PC-3 (cell line): ENCODE data around the gene TMEM130. TPM values are rescaled to one million over a fixed set of nuclear protein-coding genes. Genes with fewer than 3 reads are reported as not detected.

Experiments
- ATAC-seq: fragments of 200-7000 bp; cut with Tn5 transposase; 2 replicates; pipeline ENCODE4 v1.9.1; 2020; ENCODE audit warnings: mild to moderate bottlenecking, moderate library complexity
- BruUV-seq: library from RNA; stranded (reverse); fragments of 400-500 nt; replicated peaks from 2 replicates; lab custom pipeline; 2021; lab: Mats Ljungman, UMichigan
- CTCF ChIA-PET: fragments of 300-600 bp; sonication (Branson Sonifier 250); formaldehyde crosslinking; loops from one replicate; lab custom pipeline; 2022; ENCODE audit warnings: antibody characterized with exemption; lab: Charles Lee
- POLR2A ChIA-PET: fragments of 300-600 bp; sonication (Branson Sonifier 250); formaldehyde crosslinking; loops from one replicate; lab custom pipeline; 2022; ENCODE audit warnings: antibody characterized with exemption; ENCODE audit not compliant: unreplicated experiment; lab: Charles Lee
- DNase-seq: peaks from one replicate; pipeline ENCODE4 v3.0.0-alpha.2; 2015
- H2AFZ ChIP-seq: fragments of 300-600 bp; sonication (generic); 2 replicates; pipeline ENCODE4 v1.6.0; 2016; ENCODE audit warnings: antibody characterized with exemption, low read length
- H3F3A ChIP-seq: fragments of 300-600 bp; sonication (generic); one replicate; pipeline ENCODE4 v1.6.0; 2017; ENCODE audit warnings: antibody characterized with exemption, low read length, control low read depth, mild to moderate bottlenecking; ENCODE audit not compliant: unreplicated experiment
- H3K27ac ChIP-seq: fragments of 300-600 bp; sonication (generic); 2 replicates; pipeline ENCODE4 v1.5.1; 2016; ENCODE audit warnings: mild to moderate bottlenecking, low read length
- H3K27me3 ChIP-seq: fragments of 300-600 bp; sonication (generic); 2 replicates; pipeline ENCODE4 v1.6.1; 2016; ENCODE audit warnings: low read length, mixed read lengths
- H3K36me3 ChIP-seq: fragments of 300-600 bp; sonication (generic); 2 replicates; pipeline ENCODE4 v1.6.1; 2016; ENCODE audit warnings: low read depth, mixed run types, low read length, mixed read lengths
- H3K4me1 ChIP-seq: fragments of 300-600 bp; sonication (generic); 2 replicates; pipeline ENCODE4 v1.5.1; 2016; ENCODE audit warnings: low read length; ENCODE audit not compliant: insufficient read depth
- H3K4me2 ChIP-seq: fragments of 300-600 bp; sonication (generic); 2 replicates; pipeline ENCODE4 v1.6.0; 2016; ENCODE audit warnings: low read length
- H3K4me3 ChIP-seq: fragments of 300-600 bp; sonication (generic); 2 replicates; pipeline ENCODE4 v1.5.1; 2016; ENCODE audit warnings: mild to moderate bottlenecking, low read length, mixed read lengths
- H3K79me2 ChIP-seq: fragments of 300-600 bp; sonication (generic); 2 replicates; pipeline ENCODE4 v1.6.1; 2017; ENCODE audit warnings: low read length, mixed read lengths
- H3K9ac ChIP-seq: fragments of 300-600 bp; sonication (generic); 2 replicates; pipeline ENCODE4 v1.6.0; 2016; ENCODE audit warnings: mild to moderate bottlenecking, low read length
- H3K9me2 ChIP-seq: fragments of 300-600 bp; sonication (generic); replicated peaks from 2 replicates; pipeline ENCODE4 v1.6.1; 2016; ENCODE audit warnings: mixed run types, low read length, mixed read lengths
- H3K9me3 ChIP-seq: fragments of 300-600 bp; sonication (generic); 2 replicates; pipeline ENCODE4 v1.6.1; 2016; ENCODE audit warnings: low read length, mixed read lengths
- H4K20me1 ChIP-seq: fragments of 300-600 bp; sonication (generic); 2 replicates; pipeline ENCODE4 v1.6.1; 2016; ENCODE audit warnings: low read length, mixed read lengths
- EZH2 ChIP-seq: fragments of 300-600 bp; sonication (generic); IDR thresholded peaks from one replicate; pipeline ENCODE4 v1.6.1; 2017; ENCODE audit warnings: antibody characterized with exemption, mild to moderate bottlenecking, low read length; ENCODE audit not compliant: unreplicated experiment
- EZH2phosphoT487 ChIP-seq: fragments of 300-600 bp; sonication (generic); IDR thresholded peaks from 2 replicates; pipeline ENCODE4 v1.6.1; 2018; ENCODE audit warnings: mild to moderate bottlenecking, antibody characterized with exemption, low read length, borderline replicate concordance
- intact Hi-C: fragments of 100-400 bp; cut with micrococcal nuclease; formaldehyde crosslinking; loops from 2 replicates; pipeline ENCODE4 v1.9.0; 2023
- total RNA-seq: library from RNA; depleted of rRNA; stranded (reverse); fragments of >200 nt; gene quantifications from 2 replicates; pipeline ENCODE4 v1.2.3, GENCODE V29; 2014
- TF ChIP-seq, protein P1 (sequence below): fragments of 300-600 bp; sonication (generic); conservative IDR thresholded peaks from 2 replicates; pipeline ENCODE4 v1.5.1; 2017; ENCODE audit warnings: antibody characterized with exemption, low read depth, mild to moderate bottlenecking, low read length

The TMEM130 gene
- total RNA-seq, 1 experiment from 2014 or later, result not detected

DNA sequence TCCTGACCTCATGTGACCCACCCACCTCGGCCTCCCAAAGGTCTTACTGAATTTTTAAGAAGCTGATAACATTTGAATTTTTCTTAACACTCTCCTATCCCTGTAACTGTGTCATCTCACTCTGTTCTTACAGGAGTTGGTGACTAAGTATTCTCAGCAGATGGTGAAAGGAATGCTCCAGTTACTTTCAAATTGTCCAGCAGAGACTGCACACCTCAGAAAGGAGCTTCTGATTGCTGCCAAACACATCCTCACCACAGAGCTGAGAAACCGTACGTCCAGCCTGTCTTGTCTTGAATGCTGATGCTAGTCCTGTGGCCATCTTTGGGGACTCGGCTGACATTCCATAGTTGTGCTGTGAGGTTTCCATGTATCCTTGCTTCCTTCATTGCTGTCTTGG is 33.4 kb upstream of the TMEM130 start:
- no peak overlapping the region for H3K9ac ChIP-seq
- H2AFZ ChIP-seq, result no peak overlapping the region
- H3K27me3 ChIP-seq, result no peaks in the 10 kb centered on the region
- TF ChIP-seq, protein P1, sequence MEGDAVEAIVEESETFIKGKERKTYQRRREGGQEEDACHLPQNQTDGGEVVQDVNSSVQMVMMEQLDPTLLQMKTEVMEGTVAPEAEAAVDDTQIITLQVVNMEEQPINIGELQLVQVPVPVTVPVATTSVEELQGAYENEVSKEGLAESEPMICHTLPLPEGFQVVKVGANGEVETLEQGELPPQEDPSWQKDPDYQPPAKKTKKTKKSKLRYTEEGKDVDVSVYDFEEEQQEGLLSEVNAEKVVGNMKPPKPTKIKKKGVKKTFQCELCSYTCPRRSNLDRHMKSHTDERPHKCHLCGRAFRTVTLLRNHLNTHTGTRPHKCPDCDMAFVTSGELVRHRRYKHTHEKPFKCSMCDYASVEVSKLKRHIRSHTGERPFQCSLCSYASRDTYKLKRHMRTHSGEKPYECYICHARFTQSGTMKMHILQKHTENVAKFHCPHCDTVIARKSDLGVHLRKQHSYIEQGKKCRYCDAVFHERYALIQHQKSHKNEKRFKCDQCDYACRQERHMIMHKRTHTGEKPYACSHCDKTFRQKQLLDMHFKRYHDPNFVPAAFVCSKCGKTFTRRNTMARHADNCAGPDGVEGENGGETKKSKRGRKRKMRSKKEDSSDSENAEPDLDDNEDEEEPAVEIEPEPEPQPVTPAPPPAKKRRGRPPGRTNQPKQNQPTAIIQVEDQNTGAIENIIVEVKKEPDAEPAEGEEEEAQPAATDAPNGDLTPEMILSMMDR, result no peak
- TF ChIP-seq EZH2phosphoT487, result no peak
- TF ChIP-seq EZH2, result no peak
- H4K20me1 ChIP-seq, result no peaks in the 10 kb centered on the region
- BruUV-seq, result no TSS peak
- H3F3A ChIP-seq, result no peaks in the 10 kb centered on the region
- H3K4me1 ChIP-seq, result no peaks in the 10 kb centered on the region
- H3K4me2 ChIP-seq, result no peak overlapping the region
- intact Hi-C loops, result no loop called here
- no peaks in the 10 kb centered on the region for H3K9me3 ChIP-seq
- H3K27ac ChIP-seq, result no peak overlapping the region
- no peak for DNase-seq
- CTCF ChIA-PET, result no interaction called here
- no peaks in the 10 kb centered on the region for H3K79me2 ChIP-seq
- no peak for ATAC-seq
- peaks cover 56% of the 10 kb centered on the region for H3K36me3 ChIP-seq
- no peaks in the 10 kb centered on the region for H3K9me2 ChIP-seq
- POLR2A ChIA-PET, result no interaction called here
- H3K4me3 ChIP-seq, result no peak overlapping the region

DNA sequence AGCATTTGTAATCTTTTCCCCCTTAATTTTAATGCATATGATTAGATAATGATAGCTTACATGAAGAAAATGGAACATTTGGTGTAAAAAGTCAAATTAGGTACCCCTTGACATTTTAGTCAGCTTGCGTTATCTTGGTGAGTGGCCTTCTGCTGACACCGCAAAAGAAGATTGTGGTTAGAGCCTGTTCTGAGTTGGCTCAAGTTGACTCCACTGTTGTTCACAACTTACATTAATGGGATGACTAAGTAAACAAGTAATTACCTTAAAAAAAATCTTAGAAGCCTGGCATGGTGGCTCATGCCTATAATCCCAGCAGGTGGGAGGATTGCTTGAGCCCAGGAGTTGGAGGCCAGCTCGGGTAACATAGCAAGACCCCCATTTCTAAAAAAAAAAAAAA is 32.7 kb upstream of the TMEM130 start:
- Histone ChIP-seq H3K36me3 (peaks cover 64% of the 10 kb centered on the region), H3K9me2 (no peaks in the 10 kb centered on the region), H3F3A (no peaks in the 10 kb centered on the region), H3K9ac (no peak overlapping the region), H3K4me3 (no peak overlapping the region), H4K20me1 (no peaks in the 10 kb centered on the region), H2AFZ (no peak overlapping the region), H3K79me2 (no peaks in the 10 kb centered on the region), H3K4me1 (no peaks in the 10 kb centered on the region), H3K27ac (no peak overlapping the region), H3K27me3 (no peaks in the 10 kb centered on the region), H3K9me3 (no peaks in the 10 kb centered on the region), H3K4me2 (no peak overlapping the region)
- TF ChIP-seq EZH2phosphoT487, result no peak
- no peak for TF ChIP-seq EZH2
- TF ChIP-seq, protein P1, result no peak
- ATAC-seq, result no peak
- no TSS peak for BruUV-seq
- intact Hi-C loops, result no loop called here
- POLR2A ChIA-PET, result no interaction called here
- CTCF ChIA-PET, result no interaction called here
- no peak for DNase-seq

DNA sequence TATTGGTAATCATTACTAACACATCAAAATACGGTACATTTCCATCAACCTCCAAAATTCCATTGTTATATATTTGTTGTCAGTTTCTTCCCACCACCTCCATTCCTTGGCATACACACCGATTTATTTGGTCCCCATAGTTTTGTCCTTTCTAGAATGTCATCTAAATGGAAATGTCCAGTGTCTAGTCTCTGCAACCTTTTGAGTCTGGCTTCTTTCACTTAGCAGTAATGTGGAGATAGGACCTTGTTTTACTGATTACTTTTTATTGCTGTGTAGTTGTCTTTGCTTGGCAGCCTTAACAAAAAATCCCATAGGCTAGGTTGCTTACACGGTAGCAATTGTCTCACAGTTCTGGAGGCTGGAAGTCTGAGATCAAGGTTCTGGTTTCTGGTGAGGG is 31.0 kb upstream of the TMEM130 start:
- BruUV-seq, result no TSS peak
- ATAC-seq (no peak), DNase-seq (no peak)
- Histone ChIP-seq H3K27me3 (no peaks in the 10 kb centered on the region), H3F3A (no peaks in the 10 kb centered on the region), H3K4me2 (no peak overlapping the region), H3K4me1 (no peaks in the 10 kb centered on the region), H2AFZ (no peak overlapping the region), H3K9ac (no peak overlapping the region), H4K20me1 (no peaks in the 10 kb centered on the region), H3K36me3 (peaks cover 68% of the 10 kb centered on the region), H3K79me2 (no peaks in the 10 kb centered on the region), H3K27ac (no peak overlapping the region), H3K9me3 (no peaks in the 10 kb centered on the region), H3K4me3 (no peak overlapping the region), H3K9me2 (no peaks in the 10 kb centered on the region)
- CTCF ChIA-PET, result no interaction called here
- TF ChIP-seq EZH2 (no peak), EZH2phosphoT487 (no peak)
- TF ChIP-seq, protein P1, result no peak
- intact Hi-C loops, result no loop called here
- POLR2A ChIA-PET, result no interaction called here
